Upper lobe of left lung (tissue), 4 donors: ENCODE results near the gene TELO2.
"Not testable (repeated sequence)": the region's sequence is repeated elsewhere in the genome, so short reads cannot be mapped to it uniquely, and the experiment has no call there.

Experiments used
- POLR2AphosphoS5 ChIP-seq, 2 donors: sonication (generic); formaldehyde crosslinking; IDR thresholded peaks; one replicate each; pipeline ENCODE4 v1.5.1; 2017; ENCODE audit warnings: antibody characterized with exemption in 2 of 2
- TF ChIP-seq, protein P1 (sequence below), 6 experiments: fragments of 450-650 bp in 4 of 6; fragments of 200-600 bp in 2 of 6; sonication (generic) in 2 of 6; IDR thresholded peaks; one replicate each; pipeline ENCODE4 v1.5.1; 2016 to 2019; ENCODE audit warnings: antibody characterized with exemption in 6 of 6

DNA sequence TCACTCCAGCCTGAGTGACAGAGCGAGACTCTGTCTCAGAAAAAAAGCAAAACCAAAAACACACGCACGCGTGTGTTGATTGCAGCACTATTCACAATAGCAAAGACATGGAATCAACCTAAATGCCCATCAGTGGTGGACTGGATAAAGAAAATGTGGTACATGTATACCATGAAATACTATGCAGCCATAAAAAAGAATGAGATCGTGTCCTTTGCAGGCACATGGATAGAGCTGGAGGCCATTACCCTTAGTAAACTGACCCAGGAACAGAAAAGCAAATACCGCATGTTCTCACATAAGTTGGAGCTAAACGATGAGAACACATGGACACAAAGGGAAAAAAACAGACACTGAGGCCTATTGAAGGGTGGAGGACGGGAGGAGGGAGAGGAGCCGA lies 14.2 kb upstream of the TELO2 start:
- TF ChIP-seq POLR2AphosphoS5 (IDR thresholded peaks at IDR 0.05) = not testable (repeated sequence)
- TF ChIP-seq, protein P1, sequence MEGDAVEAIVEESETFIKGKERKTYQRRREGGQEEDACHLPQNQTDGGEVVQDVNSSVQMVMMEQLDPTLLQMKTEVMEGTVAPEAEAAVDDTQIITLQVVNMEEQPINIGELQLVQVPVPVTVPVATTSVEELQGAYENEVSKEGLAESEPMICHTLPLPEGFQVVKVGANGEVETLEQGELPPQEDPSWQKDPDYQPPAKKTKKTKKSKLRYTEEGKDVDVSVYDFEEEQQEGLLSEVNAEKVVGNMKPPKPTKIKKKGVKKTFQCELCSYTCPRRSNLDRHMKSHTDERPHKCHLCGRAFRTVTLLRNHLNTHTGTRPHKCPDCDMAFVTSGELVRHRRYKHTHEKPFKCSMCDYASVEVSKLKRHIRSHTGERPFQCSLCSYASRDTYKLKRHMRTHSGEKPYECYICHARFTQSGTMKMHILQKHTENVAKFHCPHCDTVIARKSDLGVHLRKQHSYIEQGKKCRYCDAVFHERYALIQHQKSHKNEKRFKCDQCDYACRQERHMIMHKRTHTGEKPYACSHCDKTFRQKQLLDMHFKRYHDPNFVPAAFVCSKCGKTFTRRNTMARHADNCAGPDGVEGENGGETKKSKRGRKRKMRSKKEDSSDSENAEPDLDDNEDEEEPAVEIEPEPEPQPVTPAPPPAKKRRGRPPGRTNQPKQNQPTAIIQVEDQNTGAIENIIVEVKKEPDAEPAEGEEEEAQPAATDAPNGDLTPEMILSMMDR (IDR thresholded peaks at IDR 0.05) = not testable (repeated sequence)
